Osteoblast (primary cell): Measurements from ENCODE around the gene RAD21L1. TPM values are rescaled to one million over a fixed set of nuclear protein-coding genes. Genes with fewer than 3 reads are reported as not detected.
A peak's percentile ranks its signal among the peaks of the same experiment; 100 is the strongest.

ENCODE experiments used
- DNase-seq: peaks from one replicate; pipeline ENCODE4 v3.0.0; 2011; ENCODE audit warnings: low spot score, mixed read lengths; ENCODE audit not compliant: insufficient read length; ENCODE audit errors: missing footprints
- H2AFZ ChIP-seq: 2 replicates; pipeline ENCODE4 v1.6.0; 2011; ENCODE audit warnings: mild to moderate bottlenecking, low read length
- H3K27ac ChIP-seq: 2 replicates; pipeline ENCODE4 v1.5.1; 2011; ENCODE audit warnings: mild to moderate bottlenecking, low read depth, low read length, moderate library complexity
- H3K27me3 ChIP-seq: 2 replicates; pipeline ENCODE4 v1.6.0; 2012; ENCODE audit warnings: mild to moderate bottlenecking, control low read depth, inconsistent platforms, low read length, moderate library complexity; ENCODE audit not compliant: insufficient read depth
- H3K36me3 ChIP-seq: 2 replicates; pipeline ENCODE4 v1.5.1; 2011; ENCODE audit warnings: mild to moderate bottlenecking, low read length, control low read depth, moderate library complexity; ENCODE audit not compliant: insufficient read depth
- H3K4me1 ChIP-seq: 2 replicates; pipeline ENCODE4 v1.5.1; 2011; ENCODE audit warnings: mild to moderate bottlenecking, low read length, control low read depth, moderate library complexity; ENCODE audit not compliant: insufficient read depth
- H3K4me2 ChIP-seq: 2 replicates; pipeline ENCODE4 v1.6.0; 2011; ENCODE audit warnings: mild to moderate bottlenecking, low read length; ENCODE audit not compliant: insufficient read depth
- H3K4me3 ChIP-seq: fragments of 200-600 bp; sonication (generic); 3 replicates; pipeline ENCODE4 v1.5.1; 2012; ENCODE audit warnings: mild to moderate bottlenecking, low read length, inconsistent platforms; ENCODE audit not compliant: insufficient read depth
- H3K79me2 ChIP-seq: 2 replicates; pipeline ENCODE4 v1.6.0; 2012; ENCODE audit warnings: mild to moderate bottlenecking, low read length, control low read depth, inconsistent platforms; ENCODE audit not compliant: insufficient read depth
- H3K9me3 ChIP-seq: 2 replicates; pipeline ENCODE4 v1.5.1; 2011; ENCODE audit warnings: low read depth, low read length, control low read depth
- H4K20me1 ChIP-seq: 2 replicates; pipeline ENCODE4 v1.6.0; 2012; ENCODE audit warnings: mild to moderate bottlenecking, low read length, control low read depth; ENCODE audit not compliant: insufficient read depth
- total RNA-seq: library from RNA; depleted of rRNA; stranded (reverse); fragments of >200 nt; gene quantifications from 2 replicates; pipeline ENCODE4 v1.2.3, GENCODE V29; 2012
- TF ChIP-seq, protein P1 (sequence below): IDR thresholded peaks from 2 replicates; pipeline ENCODE4 v1.5.1; 2011; ENCODE audit warnings: mild to moderate bottlenecking, low read depth, low read length, moderate library complexity; ENCODE audit errors: extremely low read depth

RAD21L1 gene
- total RNA-seq, 1 donor, result not detected

DNA sequence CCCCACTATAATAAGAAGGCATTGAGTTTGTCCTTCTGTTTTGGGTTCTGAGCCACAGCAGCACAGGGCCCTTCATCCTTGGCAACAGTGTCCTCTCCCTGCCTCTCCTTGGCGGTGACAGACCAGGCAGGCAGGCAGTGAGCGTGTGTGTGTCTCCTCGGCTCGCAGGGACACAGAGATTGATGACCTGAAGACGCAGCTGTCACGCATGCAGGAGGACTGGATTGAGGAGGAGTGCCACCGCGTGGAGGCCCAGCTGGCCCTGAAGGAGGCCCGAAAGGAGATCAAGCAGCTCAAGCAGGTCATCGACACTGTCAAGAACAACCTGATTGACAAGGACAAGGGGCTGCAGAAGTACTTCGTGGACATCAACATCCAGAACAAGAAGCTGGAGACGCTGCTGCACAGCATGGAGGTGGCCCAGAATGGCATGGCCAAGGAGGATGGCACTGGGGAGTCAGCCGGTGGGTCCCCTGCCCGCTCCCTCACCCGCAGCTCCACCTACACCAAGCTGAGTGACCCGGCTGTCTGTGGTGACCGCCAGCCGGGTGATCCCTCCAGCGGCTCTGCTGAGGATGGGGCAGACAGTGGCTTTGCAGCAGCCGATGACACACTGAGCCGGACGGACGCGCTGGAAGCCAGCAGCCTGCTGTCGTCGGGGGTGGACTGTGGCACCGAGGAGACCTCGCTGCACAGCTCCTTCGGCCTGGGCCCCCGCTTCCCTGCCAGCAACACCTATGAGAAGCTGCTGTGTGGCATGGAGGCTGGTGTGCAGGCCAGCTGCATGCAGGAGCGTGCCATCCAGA lies 79.1 kb downstream of the RAD21L1 start:
- Histone ChIP-seq H3K27ac (no peak overlapping the region), H3K9me3 (no peaks in the 10 kb centered on the region), H3K4me1 (peaks cover 11% of the 10 kb centered on the region), H3K79me2 (no peaks in the 10 kb centered on the region), H4K20me1 (no peaks in the 10 kb centered on the region), H3K4me2 (no peak overlapping the region), H3K4me3 (no peak overlapping the region), H3K27me3 (no peaks in the 10 kb centered on the region), H3K36me3 (peaks cover 6% of the 10 kb centered on the region), H2AFZ (no peak overlapping the region)
- peak; percentile 59 for DNase-seq
- TF ChIP-seq, protein P1, sequence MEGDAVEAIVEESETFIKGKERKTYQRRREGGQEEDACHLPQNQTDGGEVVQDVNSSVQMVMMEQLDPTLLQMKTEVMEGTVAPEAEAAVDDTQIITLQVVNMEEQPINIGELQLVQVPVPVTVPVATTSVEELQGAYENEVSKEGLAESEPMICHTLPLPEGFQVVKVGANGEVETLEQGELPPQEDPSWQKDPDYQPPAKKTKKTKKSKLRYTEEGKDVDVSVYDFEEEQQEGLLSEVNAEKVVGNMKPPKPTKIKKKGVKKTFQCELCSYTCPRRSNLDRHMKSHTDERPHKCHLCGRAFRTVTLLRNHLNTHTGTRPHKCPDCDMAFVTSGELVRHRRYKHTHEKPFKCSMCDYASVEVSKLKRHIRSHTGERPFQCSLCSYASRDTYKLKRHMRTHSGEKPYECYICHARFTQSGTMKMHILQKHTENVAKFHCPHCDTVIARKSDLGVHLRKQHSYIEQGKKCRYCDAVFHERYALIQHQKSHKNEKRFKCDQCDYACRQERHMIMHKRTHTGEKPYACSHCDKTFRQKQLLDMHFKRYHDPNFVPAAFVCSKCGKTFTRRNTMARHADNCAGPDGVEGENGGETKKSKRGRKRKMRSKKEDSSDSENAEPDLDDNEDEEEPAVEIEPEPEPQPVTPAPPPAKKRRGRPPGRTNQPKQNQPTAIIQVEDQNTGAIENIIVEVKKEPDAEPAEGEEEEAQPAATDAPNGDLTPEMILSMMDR, result no peak

Other genes with a start within 250 kb of the RAD21L1 start
- not detected in 2 replicates for gene RSPO4, start 223.7 kb upstream of the RAD21L1 start, total RNA-seq
- 48.0 and 61.2 TPM in 2 replicates for gene PSMF1, start 107.4 kb upstream of the RAD21L1 start, total RNA-seq
- gene TMEM74B, start 41.1 kb upstream of the RAD21L1 start, total RNA-seq, result not detected in 2 replicates
- gene C20orf202, start 22.6 kb upstream of the RAD21L1 start, total RNA-seq, result under 0.01 TPM in 1 of 2 replicates, not detected in the other
- gene SNPH, start 40.2 kb downstream of the RAD21L1 start, total RNA-seq, result 9.4 and 10.0 TPM in 2 replicates
- gene SDCBP2, start 103.1 kb downstream of the RAD21L1 start, total RNA-seq, result 2.2 and 3.2 TPM in 2 replicates
- gene FKBP1A, start 167.0 kb downstream of the RAD21L1 start, total RNA-seq, result 150 and 154 TPM in 2 replicates
- 23.0 and 30.0 TPM in 2 replicates for gene NSFL1C, start 240.8 kb downstream of the RAD21L1 start, total RNA-seq